CD4-positive, CD25-positive, alpha-beta regulatory T cell (primary cell): ENCODE measurements around the gene ALAD. TPM values are rescaled to one million over a fixed set of nuclear protein-coding genes. Genes with fewer than 3 reads are reported as not detected.
"Not testable (repeated sequence)": the region's sequence is repeated elsewhere in the genome, so short reads cannot be mapped to it uniquely, and the experiment has no call there.

Source experiments
- ATAC-seq, 2 donors: fragments of 150-1000 bp; cut with Tn5 transposase; one replicate each; pipeline ENCODE4 v1.10.0; 2021; ENCODE audit warnings: low read depth in 2 of 2, moderate number of reproducible peaks in 2 of 2, moderate library complexity in 1 of 2
- DNase-seq, 3 donors: peaks; one replicate each; pipeline versions ENCODE4 v3.0.0 to v3.0.0-alpha.2; 2012 to 2022; ENCODE audit warnings: mixed read lengths in 1 of 3
- H3K27ac ChIP-seq: one replicate; pipeline ENCODE4 v1.7.0; 2013; ENCODE audit warnings: mild to moderate bottlenecking, low read length; ENCODE audit not compliant: insufficient read depth, poor library complexity, severe bottlenecking
- H3K27me3 ChIP-seq: one replicate; pipeline ENCODE4 v1.7.0; 2013; ENCODE audit warnings: low read length; ENCODE audit not compliant: control insufficient read depth, insufficient read depth
- H3K36me3 ChIP-seq: one replicate; pipeline ENCODE4 v1.7.0; 2013; ENCODE audit warnings: mild to moderate bottlenecking, low read length, moderate library complexity; ENCODE audit not compliant: control insufficient read depth, insufficient read depth
- H3K4me1 ChIP-seq: 2 replicates; pipeline ENCODE4 v1.7.0; 2013; ENCODE audit warnings: mild to moderate bottlenecking, low read length; ENCODE audit not compliant: insufficient read depth, control insufficient read depth, poor library complexity, severe bottlenecking
- H3K4me3 ChIP-seq: one replicate; pipeline ENCODE4 v1.7.0; 2013; ENCODE audit warnings: low read depth, mild to moderate bottlenecking, low read length, moderate library complexity
- H3K9me3 ChIP-seq, 2 experiments: 1 replicate in 1 of 2; 2 replicates in 1 of 2; pipeline ENCODE4 v1.7.0; 2013; ENCODE audit warnings: low read length in 2 of 2, mild to moderate bottlenecking in 1 of 2, moderate library complexity in 1 of 2; ENCODE audit not compliant: control insufficient read depth in 2 of 2
- H3K27ac Mint-ChIP-seq, 3 donors: one replicate each; pipeline ENCODE4 v1.8.0; 2020 to 2022; ENCODE audit warnings: mild to moderate bottlenecking in 3 of 3, mixed read lengths in 3 of 3, moderate library complexity in 2 of 3
- H3K27me3 Mint-ChIP-seq: one replicate; pipeline ENCODE4 v1.8.0; 2022; ENCODE audit warnings: mild to moderate bottlenecking, mixed read lengths
- H3K36me3 Mint-ChIP-seq: one replicate; pipeline ENCODE4 v1.8.0; 2020; ENCODE audit warnings: mixed read lengths
- H3K4me1 Mint-ChIP-seq, 4 donors: one replicate each; pipeline ENCODE4 v1.8.0; 2020 to 2022; ENCODE audit warnings: mixed read lengths in 4 of 4, mild to moderate bottlenecking in 1 of 4
- H3K4me3 Mint-ChIP-seq, 4 donors: one replicate each; pipeline ENCODE4 v1.8.0; 2020 to 2022; ENCODE audit warnings: mild to moderate bottlenecking in 4 of 4, mixed read lengths in 4 of 4, moderate library complexity in 3 of 4
- H3K9me3 Mint-ChIP-seq, 7 donors: one replicate each; pipeline ENCODE4 v1.8.0; 2020 to 2022; ENCODE audit warnings: mixed read lengths in 7 of 7, mild to moderate bottlenecking in 3 of 7, moderate library complexity in 2 of 7
- polyA plus RNA-seq, 4 donors: library from polyadenylated mRNA; unstranded; fragments of 300-500 nt; fragmentation: Illumina TruSeq; gene quantifications; one replicate each; pipeline ENCODE4 v1.2.3, GENCODE V29; 2021
- total RNA-seq: library from RNA; stranded (reverse); gene quantifications from one replicate; pipeline ENCODE4 v1.2.3, GENCODE V29; 2022

ALAD gene
- total and polyA plus RNA-seq, 5 donors from 2014 or later, result 20.3 to 27.8 (median 21.8) TPM

DNA sequence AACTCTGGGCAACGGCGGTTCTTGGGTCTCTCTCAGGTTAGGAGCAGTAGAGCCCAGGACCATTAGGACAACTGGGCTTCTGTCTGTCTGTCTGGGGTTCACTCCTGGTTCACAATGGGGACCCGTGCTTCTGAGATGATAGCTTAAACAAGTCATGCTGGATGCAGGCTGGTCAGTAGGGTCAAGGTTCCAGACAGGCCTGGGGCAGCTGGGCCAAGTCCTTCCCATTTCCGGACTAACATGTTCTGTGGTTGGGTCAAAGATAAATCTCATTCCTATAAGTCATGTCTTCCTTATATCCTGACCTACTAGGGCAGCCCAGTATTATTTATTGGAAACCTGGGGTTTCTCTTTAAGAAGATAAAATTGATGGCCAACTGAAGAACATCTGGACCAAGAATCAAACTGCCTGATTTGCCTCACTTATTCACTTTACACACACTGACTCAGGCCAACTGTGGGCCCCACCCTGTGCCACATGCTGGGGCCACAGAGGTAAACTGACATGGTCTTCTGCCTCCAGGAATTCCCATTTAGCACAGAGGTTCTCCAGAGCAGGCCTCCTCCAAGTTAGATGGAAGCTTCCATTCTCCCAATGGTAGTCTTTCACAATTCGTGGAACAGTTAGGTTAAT, 32.6 kb downstream of the ALAD start:
- Mint-ChIP-seq H3K27ac (no peak overlapping the region), H3K4me1 (peaks cover 0 to 3% (median 0%) of the 10 kb centered on the region in 4 donors), H3K4me3 (no peak overlapping the region), H3K27me3 (peaks cover 10% of the 10 kb centered on the region), H3K36me3 (peaks cover 6% of the 10 kb centered on the region), H3K9me3 (no peaks in the 10 kb centered on the region)
- no peak overlapping the region for H3K4me3 ChIP-seq
- no peaks in the 10 kb centered on the region for H3K9me3 ChIP-seq
- DNase-seq (no peak), ATAC-seq (no peak)
- peaks cover 7% of the 10 kb centered on the region for H3K36me3 ChIP-seq
- no peaks in the 10 kb centered on the region for H3K27me3 ChIP-seq
- no peaks in the 10 kb centered on the region for H3K4me1 ChIP-seq
- H3K27ac ChIP-seq, result no peak overlapping the region

DNA sequence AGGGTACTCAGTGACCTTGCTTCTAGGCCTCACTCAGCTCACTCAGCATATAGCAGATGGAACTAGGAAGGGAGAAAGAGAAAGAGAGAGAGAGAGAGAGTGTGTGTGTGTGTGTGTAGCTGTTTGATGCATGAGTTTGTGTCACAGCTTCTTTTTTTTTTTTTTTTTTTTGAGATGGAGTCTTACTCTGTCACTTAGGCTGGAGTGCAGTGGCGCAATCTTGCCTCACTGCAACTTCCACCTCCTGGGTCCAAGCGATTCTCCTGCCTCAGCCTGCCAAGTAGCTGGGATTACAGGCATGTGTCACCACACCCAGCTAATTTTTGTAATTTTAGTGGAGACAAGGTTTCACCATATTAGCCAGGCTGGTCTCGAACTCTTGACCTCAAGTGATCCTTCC, 35.4 kb downstream of the ALAD start:
- not testable (repeated sequence) for H3K27ac ChIP-seq, DNase-seq, H3K36me3 Mint-ChIP-seq

DNA sequence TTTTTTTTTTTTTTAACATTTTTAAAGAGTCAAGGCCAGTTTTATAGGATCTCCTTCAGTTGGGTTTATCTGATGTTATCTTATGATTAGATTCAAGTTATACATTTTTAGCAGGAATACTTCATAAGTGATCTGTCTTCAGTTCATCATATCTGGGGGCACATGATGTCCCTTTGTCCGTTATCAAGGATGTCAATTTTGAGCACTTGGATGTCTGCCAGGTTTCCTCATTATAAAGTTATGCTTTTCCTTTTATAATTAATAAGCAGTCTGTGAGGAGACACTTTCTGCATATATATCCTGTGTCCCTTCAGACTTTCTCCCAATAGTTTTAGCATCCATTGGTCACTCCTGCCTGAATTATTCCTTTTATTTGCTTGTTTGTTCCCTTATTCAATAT, 36.1 kb downstream of the ALAD start:
- no peak overlapping the region for H3K27ac Mint-ChIP-seq
- ATAC-seq (no peak), DNase-seq (no peak)
- H3K9me3 ChIP-seq, result no peaks in the 10 kb centered on the region
- H3K4me3 ChIP-seq, result no peak overlapping the region
- H3K36me3 Mint-ChIP-seq, result no peaks in the 10 kb centered on the region
- peaks cover 3% of the 10 kb centered on the region for H3K27me3 ChIP-seq
- H3K36me3 ChIP-seq, result no peaks in the 10 kb centered on the region
- H3K27ac ChIP-seq, result no peak overlapping the region
- peaks cover 0 to 3% (median 0%) of the 10 kb centered on the region in 7 donors for H3K9me3 Mint-ChIP-seq
- H3K4me3 Mint-ChIP-seq, result no peak overlapping the region
- no peaks in the 10 kb centered on the region for H3K4me1 Mint-ChIP-seq
- peaks cover 10% of the 10 kb centered on the region for H3K27me3 Mint-ChIP-seq
- no peaks in the 10 kb centered on the region for H3K4me1 ChIP-seq

More for the DNA sequence above, 35.4 kb downstream of the ALAD start:
- not testable (repeated sequence) for H3K4me1 ChIP-seq, H3K4me3 ChIP-seq, H3K9me3 Mint-ChIP-seq, H3K27me3 ChIP-seq, H3K4me3 Mint-ChIP-seq, ATAC-seq, H3K4me1 Mint-ChIP-seq, H3K9me3 ChIP-seq, H3K27me3 Mint-ChIP-seq, H3K27ac Mint-ChIP-seq, H3K36me3 ChIP-seq

DNA sequence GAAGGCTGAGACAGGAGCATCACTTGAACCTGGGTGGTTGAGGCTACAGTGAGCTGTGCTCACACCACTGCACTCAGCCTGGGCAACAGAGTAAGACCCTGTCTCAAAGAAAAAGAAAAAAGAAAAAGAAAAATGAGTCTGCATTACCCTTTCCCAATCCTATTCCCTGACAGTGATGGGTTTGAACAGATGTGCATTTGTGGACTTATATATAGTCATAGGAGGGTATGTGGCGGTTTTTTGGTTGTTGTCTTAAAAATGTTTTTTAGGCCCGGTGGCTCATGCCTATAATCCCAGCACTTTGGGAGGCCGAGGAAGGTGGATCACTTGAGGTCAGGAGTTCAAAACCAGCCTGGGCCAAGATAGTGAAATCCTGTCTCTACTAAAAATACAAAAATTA, 37.7 kb downstream of the ALAD start:
- H3K27me3 Mint-ChIP-seq, result peaks cover 10% of the 10 kb centered on the region
- Histone ChIP-seq H3K27me3 (peaks cover 3% of the 10 kb centered on the region), H3K4me1 (no peaks in the 10 kb centered on the region), H3K36me3 (no peaks in the 10 kb centered on the region), H3K27ac (no peak overlapping the region), H3K9me3 (no peaks in the 10 kb centered on the region), H3K4me3 (no peak overlapping the region)
- no peak overlapping the region for H3K4me3 Mint-ChIP-seq
- H3K27ac Mint-ChIP-seq, result no peak overlapping the region
- no peaks in the 10 kb centered on the region for H3K36me3 Mint-ChIP-seq
- H3K9me3 Mint-ChIP-seq, result peaks cover 0 to 3% (median 0%) of the 10 kb centered on the region in 7 donors
- ATAC-seq (no peak), DNase-seq (no peak)
- H3K4me1 Mint-ChIP-seq, result no peaks in the 10 kb centered on the region

DNA sequence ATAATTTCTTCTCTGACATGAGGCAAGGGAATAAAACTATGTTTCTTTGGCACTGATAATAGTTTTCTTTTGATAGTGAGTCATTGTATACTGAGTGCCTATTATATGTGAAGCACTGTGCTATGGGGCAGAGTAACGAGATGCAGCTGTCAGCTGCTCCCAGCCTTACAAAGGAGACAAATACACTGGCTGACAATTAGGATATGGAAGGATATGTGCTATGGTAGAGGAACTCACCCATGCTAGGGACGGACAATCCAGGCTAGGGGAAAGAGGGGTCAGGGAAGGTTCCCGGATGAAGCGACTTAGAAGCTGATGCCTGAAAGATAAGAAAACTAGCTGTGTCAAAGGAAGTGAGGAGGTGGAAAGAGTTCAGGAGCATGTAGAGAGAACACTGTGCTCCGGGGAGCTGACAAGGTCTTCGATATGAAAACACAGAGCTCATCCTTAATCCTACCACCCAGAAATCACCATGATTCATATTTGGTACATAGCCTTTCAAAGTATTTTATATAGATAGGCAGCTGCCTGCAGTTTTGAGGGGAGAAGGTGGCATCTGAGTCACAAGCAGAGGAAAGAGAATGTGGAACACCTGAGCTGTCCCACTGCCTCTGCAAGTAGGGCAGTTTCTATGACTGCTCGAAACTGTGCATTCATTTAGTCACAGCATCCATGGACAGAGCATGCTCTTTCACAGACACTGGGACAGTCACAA, 39.6 kb downstream of the ALAD start:
- no peak overlapping the region for H3K27ac ChIP-seq
- peaks cover 0 to 3% (median 0%) of the 10 kb centered on the region in 7 donors for H3K9me3 Mint-ChIP-seq
- H3K27me3 Mint-ChIP-seq, result peaks cover 15% of the 10 kb centered on the region
- no peak overlapping the region for H3K4me3 ChIP-seq
- H3K4me1 ChIP-seq, result no peaks in the 10 kb centered on the region
- H3K4me1 Mint-ChIP-seq, result no peaks in the 10 kb centered on the region
- no peak overlapping the region for H3K27ac Mint-ChIP-seq
- H3K27me3 ChIP-seq, result peaks cover 3% of the 10 kb centered on the region
- H3K4me3 Mint-ChIP-seq, result no peak overlapping the region
- H3K36me3 Mint-ChIP-seq, result no peaks in the 10 kb centered on the region
- no peaks in the 10 kb centered on the region for H3K36me3 ChIP-seq
- H3K9me3 ChIP-seq, result no peaks in the 10 kb centered on the region
- ATAC-seq (no peak), DNase-seq (no peak)

DNA sequence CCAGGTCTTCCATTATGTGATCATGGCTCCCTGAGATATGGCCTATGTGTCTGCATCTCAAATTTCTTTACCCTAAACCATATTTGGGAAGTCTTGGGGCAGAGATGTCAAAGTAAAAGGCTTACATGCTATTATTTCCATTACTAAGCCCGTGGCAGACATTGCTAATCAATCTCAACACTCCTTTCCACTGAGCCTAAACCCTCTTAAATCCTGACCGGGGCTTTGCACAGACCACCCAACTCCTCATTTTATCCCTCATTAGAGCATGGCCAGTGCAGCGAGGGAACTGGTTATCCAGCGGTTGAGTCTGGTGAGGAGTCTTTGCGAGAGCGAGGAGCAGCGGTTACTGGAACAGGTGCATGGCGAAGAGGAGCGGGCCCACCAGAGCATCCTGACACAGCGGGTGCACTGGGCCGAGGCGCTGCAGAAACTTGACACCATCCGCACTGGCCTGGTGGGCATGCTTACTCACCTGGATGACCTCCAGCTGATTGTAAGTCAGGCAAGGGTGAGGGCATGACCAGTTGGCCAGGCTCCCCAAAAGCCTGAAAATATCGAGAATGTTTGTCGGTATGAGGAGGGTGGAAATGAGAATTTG, 40.7 kb downstream of the ALAD start:
- Mint-ChIP-seq H3K36me3 (no peaks in the 10 kb centered on the region), H3K27ac (no peak overlapping the region)
- H3K36me3 ChIP-seq, result no peaks in the 10 kb centered on the region

DNA sequence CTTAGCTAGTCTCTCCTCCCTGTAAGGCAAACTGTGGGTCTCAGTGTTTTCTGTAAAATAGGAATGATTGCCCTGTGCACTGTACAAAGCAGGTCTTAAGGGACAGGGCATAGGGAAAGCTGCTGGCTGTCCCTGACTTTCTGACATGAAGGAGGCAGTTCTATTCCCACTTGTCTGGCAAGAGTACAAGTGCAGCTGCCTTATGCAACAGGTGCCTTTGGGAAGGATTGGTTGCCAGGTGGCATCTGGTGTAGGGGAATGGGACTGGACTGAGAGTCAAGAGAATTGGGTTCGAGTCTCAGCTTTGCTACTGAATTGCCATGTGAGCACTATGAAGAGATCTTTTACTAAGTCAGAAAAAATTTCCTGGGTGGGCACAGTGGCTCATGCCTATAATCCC, 41.7 kb downstream of the ALAD start:
- Mint-ChIP-seq H3K4me1 (no peaks in the 10 kb centered on the region), H3K4me3 (no peak overlapping the region)

More for the DNA sequence above, 40.7 kb downstream of the ALAD start:
- H3K4me1 Mint-ChIP-seq, result no peaks in the 10 kb centered on the region
- H3K4me3 ChIP-seq, result no peak overlapping the region
- DNase-seq, result no peak
- H3K27me3 ChIP-seq, result peaks cover 3% of the 10 kb centered on the region
- no peak overlapping the region for H3K4me3 Mint-ChIP-seq
- peaks cover 17% of the 10 kb centered on the region for H3K27me3 Mint-ChIP-seq
- H3K4me1 ChIP-seq, result no peaks in the 10 kb centered on the region
- H3K9me3 Mint-ChIP-seq, result peaks cover 0 to 3% (median 0%) of the 10 kb centered on the region in 7 donors
- no peaks in the 10 kb centered on the region for H3K9me3 ChIP-seq
- H3K27ac ChIP-seq, result no peak overlapping the region
- ATAC-seq, result no peak

More for the DNA sequence above, 41.7 kb downstream of the ALAD start:
- Mint-ChIP-seq H3K27me3 (peaks cover 10% of the 10 kb centered on the region), H3K36me3 (no peaks in the 10 kb centered on the region), H3K9me3 (peaks cover 0 to 3% (median 0%) of the 10 kb centered on the region in 7 donors), H3K27ac (no peak overlapping the region)
- no peak overlapping the region for H3K27ac ChIP-seq
- H3K9me3 ChIP-seq, result no peaks in the 10 kb centered on the region
- H3K4me1 ChIP-seq, result no peaks in the 10 kb centered on the region
- no peak for ATAC-seq
- no peaks in the 10 kb centered on the region for H3K36me3 ChIP-seq
- peaks cover 3% of the 10 kb centered on the region for H3K27me3 ChIP-seq
- no peak for DNase-seq
- H3K4me3 ChIP-seq, result no peak overlapping the region
